GM19240 (cell line): ENCODE data around the gene TSPEAR.
"Not testable (repeated sequence)": the region's sequence is repeated elsewhere in the genome, so short reads cannot be mapped to it uniquely, and the experiment has no call there.

Experiments used
- DNase-seq: peaks from one replicate; pipeline ENCODE4 v3.0.0; 2011; ENCODE audit warnings: low spot score; ENCODE audit not compliant: insufficient read length

The TSPEAR gene

DNA sequence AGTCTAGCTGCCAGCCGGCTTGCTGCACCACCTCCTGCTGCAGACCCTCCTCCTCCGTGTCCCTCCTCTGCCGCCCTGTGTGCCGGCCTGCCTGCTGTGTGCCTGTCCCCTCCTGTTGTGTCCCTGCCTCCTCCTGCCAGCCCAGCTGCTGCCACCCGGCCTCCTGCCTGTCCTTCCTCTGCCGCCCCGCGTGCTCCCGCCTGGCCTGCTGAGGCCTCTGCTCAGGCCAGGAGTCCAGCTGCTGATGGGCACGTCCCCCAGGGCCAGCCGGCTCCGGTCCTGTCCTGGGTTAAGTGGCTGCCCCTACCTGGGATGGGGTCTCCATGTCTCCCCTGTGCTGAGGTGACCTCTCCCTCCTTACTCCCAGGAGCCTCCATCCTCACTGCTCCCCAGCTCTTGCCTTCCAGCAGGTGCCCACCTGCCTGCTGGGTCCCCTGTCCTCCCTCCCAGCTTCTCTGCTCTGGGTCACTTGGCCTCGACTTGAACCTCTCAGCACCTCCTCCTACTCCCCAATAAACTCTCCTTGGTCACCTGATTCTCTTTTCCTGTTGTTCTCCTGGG, 98.6 kb downstream of the TSPEAR start:
- DNase-seq, result no peak

DNA sequence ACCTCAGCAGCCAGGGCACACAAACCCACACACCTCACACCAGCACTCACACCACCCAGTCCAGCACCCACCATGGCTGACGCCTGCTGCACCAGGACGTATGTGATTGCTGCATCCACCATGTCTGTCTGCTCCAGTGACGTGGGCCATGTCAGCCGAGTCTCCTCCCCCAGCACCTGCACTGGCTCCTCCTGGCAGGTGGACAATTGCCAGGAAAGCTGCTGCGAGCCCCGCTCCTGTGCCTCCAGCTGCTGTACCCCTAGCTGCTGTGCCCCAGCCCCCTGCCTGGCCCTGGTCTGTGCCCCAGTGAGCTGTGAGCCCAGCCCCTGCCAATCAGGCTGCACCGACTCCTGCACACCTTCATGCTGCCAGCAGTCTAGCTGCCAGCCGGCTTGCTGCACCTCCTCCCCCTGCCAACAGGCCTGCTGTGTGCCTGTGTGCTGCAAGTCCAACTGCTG, 99.3 kb downstream of the TSPEAR start, which contains the start of gene KRTAP10-8:
Gene KRTAP10-8 (plus strand): TSS at position 51 of the 458 bp plus-strand sequence. CDS start 22 bp downstream, at position 73.
- no peak for DNase-seq

DNA sequence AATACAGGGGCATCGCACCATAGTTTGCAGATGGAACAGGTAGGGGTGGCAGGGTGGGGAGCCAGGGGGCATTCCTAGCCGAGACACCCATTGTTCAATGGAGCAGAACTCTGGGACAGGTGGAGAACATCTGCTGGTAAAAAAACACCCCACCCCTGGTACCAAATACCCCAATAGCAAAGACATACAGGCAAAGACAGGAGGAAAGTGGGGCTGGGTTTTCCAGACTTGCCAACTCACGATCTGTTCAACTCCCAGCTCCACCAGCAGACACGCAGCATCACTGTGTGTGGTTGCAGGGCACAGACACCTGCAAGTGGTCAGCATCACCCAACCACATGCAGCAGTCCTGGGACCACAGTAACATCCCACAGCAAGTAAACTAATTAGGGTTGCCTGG, 99.8 kb downstream of the TSPEAR start:
- DNase-seq, result no peak

DNA sequence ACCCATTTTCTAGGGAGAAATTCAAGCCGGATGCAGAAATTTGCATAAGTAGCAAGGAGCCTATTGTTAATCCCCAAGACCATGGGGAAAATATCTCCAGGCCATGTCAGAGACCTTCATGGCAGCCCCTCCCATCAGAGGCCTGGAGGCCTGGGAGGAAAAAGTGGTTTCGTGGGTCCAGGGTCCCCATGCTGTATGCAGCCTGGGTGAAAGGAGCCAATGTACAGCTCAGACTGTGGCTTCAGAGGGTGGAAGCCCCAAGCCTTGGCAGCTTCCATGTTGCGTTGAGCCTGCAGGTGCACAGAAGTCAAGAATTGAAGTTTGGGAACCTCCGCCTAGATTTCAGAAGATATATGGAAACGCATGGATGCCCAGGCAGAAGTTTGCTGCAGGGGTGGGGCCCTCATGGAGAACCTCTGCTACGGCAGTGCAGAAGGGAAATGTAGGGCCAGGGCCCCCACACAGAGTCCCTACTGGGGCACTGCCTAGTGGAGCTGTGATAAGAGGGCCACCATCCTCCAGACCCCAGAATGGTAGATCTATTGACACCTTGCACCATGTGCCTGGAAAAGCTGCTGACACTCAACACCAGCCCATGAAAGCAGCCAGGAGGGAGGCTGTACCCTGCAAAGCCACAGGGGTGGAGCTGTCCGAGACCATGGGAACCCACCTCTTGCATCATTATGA, 101.1 kb downstream of the TSPEAR start:
- DNase-seq, result not testable (repeated sequence)

- no peak for DNase-seq
Observed at GRCh38 chr21:44609193-44609592, 102.2 kb downstream of the TSPEAR start.

DNA sequence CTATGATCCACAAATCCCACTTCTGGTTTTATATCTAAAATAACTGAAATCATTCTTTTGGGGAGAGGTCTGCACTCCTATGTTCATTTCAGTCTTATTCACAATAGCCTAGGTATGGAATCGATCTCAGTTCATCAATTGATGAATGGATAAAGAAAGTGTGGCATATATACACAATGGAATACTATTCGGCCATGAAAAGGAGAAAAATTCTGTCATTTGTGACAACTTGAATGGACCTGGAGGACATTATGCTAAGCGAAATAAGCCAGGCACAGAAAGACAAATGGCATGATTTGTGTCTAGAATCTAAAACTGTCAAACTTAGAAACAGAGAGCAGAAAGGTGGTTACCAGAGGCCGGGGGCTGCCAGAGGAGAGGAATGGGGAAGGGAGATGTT, 104.9 kb downstream of the TSPEAR start:
- no peak for DNase-seq

- no peak for DNase-seq
Observed at GRCh38 chr21:44603911-44604310, 107.5 kb downstream of the TSPEAR start.

GRCh38 chr21:44603109-44603875, 108.1 kb downstream of the TSPEAR start:
- no peak for DNase-seq

GRCh38 chr21:44602463-44602850, 108.9 kb downstream of the TSPEAR start:
- DNase-seq, result no peak

GRCh38 chr21:44601596-44602462, 109.5 kb downstream of the TSPEAR start:
- no peak for DNase-seq

- not testable (repeated sequence) for DNase-seq
Observed at GRCh38 chr21:44601091-44601490, 110.3 kb downstream of the TSPEAR start.

DNA sequence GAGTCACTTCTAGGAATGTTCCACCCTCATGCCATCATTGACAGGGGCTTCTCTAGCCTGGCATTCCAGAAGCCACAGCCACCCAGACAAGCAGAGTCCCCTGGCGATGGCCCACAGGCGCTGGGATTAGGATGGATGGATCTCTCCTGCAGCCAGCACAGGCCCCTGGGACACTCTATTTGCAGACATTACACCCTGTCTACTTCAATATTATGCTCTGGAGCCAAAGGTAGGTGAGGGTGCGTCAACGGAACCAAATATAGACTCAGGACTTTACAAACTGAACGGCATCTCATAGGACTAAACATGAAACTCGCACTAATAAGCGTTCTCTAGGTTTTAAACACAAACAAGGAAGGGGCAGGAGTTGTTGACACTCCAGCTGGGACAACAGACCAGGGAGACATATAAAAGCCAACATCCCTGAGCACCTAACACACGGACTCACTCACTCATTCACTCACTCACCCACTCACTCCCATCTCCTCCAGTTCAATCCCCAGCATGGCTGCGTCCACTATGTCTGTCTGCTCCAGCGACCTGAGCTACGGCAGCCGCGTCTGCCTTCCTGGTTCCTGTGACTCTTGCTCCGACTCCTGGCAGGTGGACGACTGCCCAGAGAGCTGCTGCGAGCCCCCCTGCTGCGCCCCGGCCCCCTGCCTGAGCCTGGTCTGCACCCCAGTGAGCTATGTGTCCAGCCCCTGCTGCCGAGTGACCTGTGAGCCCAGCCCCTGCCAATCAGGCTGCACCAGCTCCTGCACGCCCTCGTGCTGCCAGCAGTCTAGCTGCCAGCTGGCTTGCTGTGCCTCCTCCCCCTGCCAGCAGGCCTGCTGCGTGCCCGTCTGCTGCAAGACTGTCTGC, 111.0 kb downstream of the TSPEAR start, which contains the start of gene KRTAP10-7:
Gene KRTAP10-7 (plus strand): TSS at position 480 of the 861 bp plus-strand sequence. CDS start 25 bp downstream, at position 505.
- not testable (repeated sequence) for DNase-seq

- DNase-seq, result no peak
Observed at GRCh38 chr21:44599264-44600029, 111.9 kb downstream of the TSPEAR start.

DNA sequence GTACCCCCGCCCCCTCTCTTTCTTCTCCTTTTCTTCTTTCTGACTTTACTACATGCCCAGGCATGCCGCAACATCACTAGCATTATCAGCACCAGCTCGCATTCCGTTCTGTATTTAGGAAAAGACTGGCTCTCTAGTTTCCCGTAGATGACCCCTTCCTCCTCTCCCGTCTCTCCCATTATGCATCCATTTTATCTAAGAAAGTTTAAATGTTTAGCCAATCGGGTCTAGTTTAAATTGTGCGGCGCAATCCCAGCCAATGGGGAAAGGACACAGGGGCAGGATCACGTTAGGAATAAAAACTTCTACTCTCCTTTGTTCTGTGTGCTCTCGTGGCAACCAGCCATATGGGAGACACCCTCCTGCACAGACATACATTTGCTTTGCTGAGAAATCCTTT, 113.3 kb downstream of the TSPEAR start:
- no peak for DNase-seq

DNA sequence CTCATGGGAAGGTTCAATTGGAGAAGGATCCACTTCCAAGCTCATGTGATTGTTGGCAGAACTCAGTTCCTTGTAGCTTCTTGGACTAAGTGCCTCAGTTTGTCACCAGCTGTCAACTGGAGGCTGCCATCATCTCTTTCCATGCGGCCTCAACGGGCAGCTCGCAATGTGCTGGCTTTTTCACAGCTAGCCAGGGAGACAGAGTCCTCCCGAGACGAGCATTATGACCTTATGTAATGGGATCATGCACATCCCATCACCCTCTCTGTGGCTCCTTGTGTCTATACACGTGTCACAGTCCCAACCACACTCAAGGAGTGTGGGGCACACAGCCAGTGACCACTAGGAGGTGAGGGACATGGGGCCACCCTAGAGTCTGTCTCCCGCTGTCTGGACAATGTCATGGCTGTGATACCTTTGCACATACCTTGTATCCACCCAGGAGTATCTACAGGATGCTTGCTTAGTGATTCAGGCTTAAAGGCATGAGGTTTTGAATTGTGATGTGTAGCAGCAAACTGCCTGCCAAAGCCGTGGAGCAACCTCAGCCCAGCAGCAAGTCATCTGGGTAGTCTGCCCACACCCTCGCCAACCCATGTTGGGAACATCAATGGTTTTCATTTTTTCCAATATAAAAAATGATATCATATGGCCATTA, 115.2 kb downstream of the TSPEAR start:
- DNase-seq, result no peak

GRCh38 chr21:44595524-44595923, 115.8 kb downstream of the TSPEAR start:
- no peak for DNase-seq

DNA sequence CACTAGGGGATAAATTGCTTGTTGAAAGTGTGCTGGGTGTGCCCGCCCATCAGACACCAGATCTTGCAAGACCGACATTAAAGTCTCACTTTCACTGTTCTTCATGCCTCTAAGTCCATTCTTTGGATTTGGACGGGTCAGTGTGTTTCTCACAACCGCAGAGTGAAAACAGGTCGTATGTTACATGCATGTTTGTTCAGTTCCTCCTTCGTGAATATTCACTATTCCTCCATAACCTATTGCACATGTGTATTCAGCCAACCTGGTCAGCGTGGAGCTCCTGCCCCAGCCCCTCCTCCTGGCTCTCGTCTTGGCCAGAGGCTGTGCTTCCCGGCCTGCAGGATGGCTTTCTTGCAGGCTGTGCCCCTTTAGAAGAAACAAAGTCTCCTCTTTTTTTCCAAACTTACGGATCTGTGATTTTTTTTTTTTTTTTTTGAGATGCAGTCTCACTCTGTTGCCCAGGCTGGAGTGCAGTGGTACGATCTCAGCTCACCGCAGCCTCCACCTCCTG, 116.9 kb downstream of the TSPEAR start:
- no peak for DNase-seq

- DNase-seq, result no peak
Observed at GRCh38 chr21:44593598-44594405, 117.6 kb downstream of the TSPEAR start.
